Endothelial cell of umbilical vein (primary cell): ENCODE data around the gene TPP2. TPM values are rescaled to one million over a fixed set of nuclear protein-coding genes. Genes with fewer than 3 reads are reported as not detected.

Experiments
- BruUV-seq: library from RNA; stranded (reverse); fragments of 400-500 nt; replicated peaks from 2 replicates; lab custom pipeline; 2021; lab: Mats Ljungman, UMichigan
- CTCF ChIA-PET: fragments of 300-600, 350-600 bp; sonication (Branson Sonifier 250); formaldehyde crosslinking; loops from one replicate; lab custom pipeline; 2021; ENCODE audit warnings: antibody characterized with exemption, inconsistent platforms; lab: Charles Lee
- POLR2A ChIA-PET: fragments of 300-600, 350-600 bp; sonication (Branson Sonifier 250); formaldehyde crosslinking; loops from one replicate; lab custom pipeline; 2021; ENCODE audit warnings: antibody characterized with exemption, inconsistent platforms; lab: Charles Lee
- DNase-seq: peaks from one replicate; pipeline ENCODE4 v3.0.0-alpha.2; 2011; ENCODE audit warnings: low read depth, low spot score
- FAIRE-seq: peaks from 2 replicates; lab custom pipeline; 2011; peaks lifted over from hg19 to GRCh38; lab: Jason Lieb, UNC
- H2AFZ ChIP-seq: 2 replicates; pipeline ENCODE4 v1.6.0; 2012; ENCODE audit warnings: low read depth, low read length, control low read depth, inconsistent platforms
- H3K27ac ChIP-seq: 2 replicates; pipeline ENCODE4 v1.5.1; 2011; ENCODE audit warnings: low read depth, mild to moderate bottlenecking, control low read depth, low read length, moderate library complexity; ENCODE audit not compliant: insufficient read depth
- H3K27me3 ChIP-seq, 2 experiments: 2 replicates each; pipeline versions ENCODE4 v1.6.0 to v1.6.1; 2011; ENCODE audit warnings: low read length in 2 of 2, mixed read lengths in 1 of 2; ENCODE audit not compliant: control insufficient read depth in 2 of 2, insufficient read depth in 2 of 2
- H3K36me3 ChIP-seq, 2 experiments: 2 replicates in 1 of 2; 3 replicates in 1 of 2; pipeline ENCODE4 v1.5.1; 2011; ENCODE audit warnings: low read length in 2 of 2, mild to moderate bottlenecking in 1 of 2, moderate library complexity in 1 of 2; ENCODE audit not compliant: control insufficient read depth in 2 of 2, insufficient read depth in 2 of 2; ENCODE audit errors: extremely low read depth in 1 of 2
- H3K4me1 ChIP-seq: 3 replicates; pipeline ENCODE4 v1.5.1; 2011; ENCODE audit warnings: mild to moderate bottlenecking, low read length; ENCODE audit not compliant: control insufficient read depth, insufficient read depth; ENCODE audit errors: extremely low read depth
- H3K4me2 ChIP-seq: 2 replicates; pipeline ENCODE4 v1.6.1; 2011; ENCODE audit warnings: low read length, control low read depth, mixed read lengths; ENCODE audit not compliant: insufficient read depth
- H3K4me3 ChIP-seq, 3 experiments: fragments of 200-600 bp in 1 of 3; sonication (generic), shearing (Covaris generic) in 1 of 3; replicated peaks in 1 of 3; 2 replicates each; pipeline ENCODE4 v1.5.1; 2011 to 2016; ENCODE audit warnings: control low read depth in 3 of 3, low read length in 3 of 3, mild to moderate bottlenecking in 2 of 3, inconsistent platforms in 1 of 3, low read depth in 1 of 3, moderate library complexity in 1 of 3; ENCODE audit not compliant: insufficient read depth in 1 of 3
- H3K79me2 ChIP-seq: 2 replicates; pipeline ENCODE4 v1.6.0; 2012; ENCODE audit warnings: low read length, inconsistent platforms; ENCODE audit not compliant: control insufficient read depth, insufficient read depth
- H3K9ac ChIP-seq: replicated peaks from 2 replicates; pipeline ENCODE3; 2011; ENCODE audit warnings: low read length, control low read depth; ENCODE audit not compliant: insufficient read depth; ENCODE audit errors: extremely low read depth
- H3K9me1 ChIP-seq: replicated peaks from 3 replicates; pipeline ENCODE4 v1.6.0; 2011; ENCODE audit warnings: mild to moderate bottlenecking, low read length; ENCODE audit not compliant: control insufficient read depth, insufficient read depth; ENCODE audit errors: extremely low read depth
- H3K9me3 ChIP-seq: replicated peaks from 2 replicates; pipeline ENCODE4 v1.5.1; 2012; ENCODE audit warnings: low read length, inconsistent platforms; ENCODE audit not compliant: control insufficient read depth, insufficient read depth
- H4K20me1 ChIP-seq: replicated peaks from 2 replicates; pipeline ENCODE3; 2011; ENCODE audit warnings: mild to moderate bottlenecking, low read length; ENCODE audit not compliant: control insufficient read depth, insufficient read depth; ENCODE audit errors: extremely low read depth
- CTCF ChIP-seq, 2 donors: IDR thresholded peaks; 1 replicate in 1 of 2; 2 replicates in 1 of 2; pipeline ENCODE4 v1.5.1; 2011; ENCODE audit warnings: low read length in 2 of 2, mild to moderate bottlenecking in 2 of 2, moderate library complexity in 2 of 2, control low read depth in 1 of 2, inconsistent platforms in 1 of 2, low read depth in 1 of 2; ENCODE audit not compliant: insufficient read depth in 1 of 2; ENCODE audit errors: extremely low read depth in 1 of 2
- EZH2 ChIP-seq: IDR thresholded peaks from 2 replicates; pipeline ENCODE4 v1.6.1; 2012; ENCODE audit warnings: borderline replicate concordance, low read depth, mild to moderate bottlenecking, moderate library complexity, low read length, inconsistent platforms; ENCODE audit not compliant: severe bottlenecking
- FOS ChIP-seq: IDR thresholded peaks from 2 replicates; pipeline ENCODE4 v1.6.1; 2011; ENCODE audit warnings: mild to moderate bottlenecking, low read length, moderate library complexity, borderline replicate concordance; ENCODE audit not compliant: insufficient read depth
- GATA2 ChIP-seq: IDR thresholded peaks from 2 replicates; pipeline ENCODE4 v1.7.0; 2011; ENCODE audit warnings: low read depth, mild to moderate bottlenecking, moderate library complexity, mixed read lengths, low read length; ENCODE audit not compliant: insufficient read length, insufficient read depth
- JUN ChIP-seq: IDR thresholded peaks from 2 replicates; pipeline ENCODE4 v1.6.1; 2011; ENCODE audit warnings: borderline replicate concordance, low read depth; ENCODE audit not compliant: insufficient read length, insufficient read depth
- MYC ChIP-seq: IDR thresholded peaks from one replicate; pipeline ENCODE4 v1.6.1; 2011; ENCODE audit warnings: mild to moderate bottlenecking, low read depth, low read length
- POLR2A ChIP-seq: IDR thresholded peaks from 2 replicates; pipeline ENCODE4 v1.6.1; 2012; ENCODE audit warnings: low read depth, mild to moderate bottlenecking, control low read depth, low read length
- POLR2AphosphoS5 ChIP-seq: IDR thresholded peaks from 2 replicates; pipeline ENCODE4 v1.6.1; 2012; ENCODE audit warnings: low read depth, mild to moderate bottlenecking, control low read depth, low read length, moderate library complexity; ENCODE audit not compliant: insufficient read depth
- dilution Hi-C: fragments of 300-500 bp; cut with MboI; formaldehyde crosslinking; loops from one replicate; pipeline ENCODE4 v1.15.0; 2019; ENCODE audit warnings: low sequenced_read_pairs; ENCODE audit not compliant: extremely low pct_ligation_motif_present
- intact Hi-C: fragments of 100-400 bp; cut with micrococcal nuclease; formaldehyde crosslinking; loops from one replicate; pipeline ENCODE4 v1.10.0; 2022
- polyA plus RNA-seq, 4 experiments: library from polyadenylated mRNA; depleted of rRNA in 3 of 4; stranded (reverse) in 3 of 4; unstranded in 1 of 4; fragments of >200 nt; gene quantifications; 2 replicates each; pipeline versions ENCODE4 v1.2.1 to v1.2.3, GENCODE V29; 2011 to 2012; ENCODE audit warnings: missing spikeins in 1 of 4
- total RNA-seq: library from RNA; stranded (reverse); gene quantifications from 2 replicates; pipeline ENCODE4 v1.2.3, GENCODE V29; 2021
- TF ChIP-seq, protein P1 (sequence below): IDR thresholded peaks from 2 replicates; pipeline ENCODE4 v1.6.1; 2011; ENCODE audit not compliant: insufficient read depth, insufficient read length

TPP2 gene
- total and polyA plus RNA-seq, 2 donors (not counting 3 experiments of a cell fraction or from before 2014, with no cell fraction given) = 11.5 to 46.7 TPM

DNA sequence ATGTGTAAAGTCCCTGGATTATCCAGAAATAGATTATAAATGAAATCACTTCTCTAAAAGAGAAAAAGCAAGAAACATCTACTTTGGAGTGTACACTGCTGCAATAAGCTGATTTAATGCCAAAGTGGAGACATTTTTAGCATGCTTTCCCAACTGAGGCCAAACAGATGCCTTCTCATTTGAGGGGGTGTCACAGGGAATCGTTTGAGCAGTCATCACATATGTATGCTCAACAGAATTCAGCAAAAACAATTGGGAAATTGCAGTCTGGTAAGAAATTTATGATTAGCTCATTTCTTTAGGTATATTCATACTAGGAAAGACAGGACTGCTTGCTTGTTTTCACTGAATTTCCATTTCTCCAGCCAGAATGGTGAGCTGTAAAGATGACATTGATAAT is 27.3 kb upstream of the TPP2 start:
- H4K20me1 ChIP-seq = no peaks in the 10 kb centered on the region
- no peaks in the 10 kb centered on the region for H3K79me2 ChIP-seq
- no peak overlapping the region for H2AFZ ChIP-seq
- intact Hi-C loops (no loop called here), dilution Hi-C loops (no loop called here)
- POLR2A ChIA-PET = no interaction called here
- no peaks in the 10 kb centered on the region for H3K4me1 ChIP-seq
- BruUV-seq = no TSS peak
- H3K9me1 ChIP-seq = no peaks in the 10 kb centered on the region
- DNase-seq (no peak), FAIRE-seq (no peak)
- TF ChIP-seq EZH2 (no peak), CTCF (IDR thresholded peaks at IDR 0.05; ENCODE audit: extremely low read depth in 1 of 2, insufficient read depth in 1 of 2, low read depth in 1 of 2, low read length in 2 of 2) (no peak), MYC (no peak), FOS (no peak), JUN (no peak), POLR2A (no peak), GATA2 (no peak), POLR2AphosphoS5 (no peak)
- TF ChIP-seq, protein P1, sequence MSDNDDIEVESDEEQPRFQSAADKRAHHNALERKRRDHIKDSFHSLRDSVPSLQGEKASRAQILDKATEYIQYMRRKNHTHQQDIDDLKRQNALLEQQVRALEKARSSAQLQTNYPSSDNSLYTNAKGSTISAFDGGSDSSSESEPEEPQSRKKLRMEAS = no peak
- H3K9ac ChIP-seq = no peak overlapping the region
- H3K27me3 ChIP-seq = peaks cover 15 to 20% of the 10 kb centered on the region in 2 experiments
- H3K4me3 ChIP-seq = no peak overlapping the region
- H3K27ac ChIP-seq = no peak overlapping the region
- no peaks in the 10 kb centered on the region for H3K36me3 ChIP-seq
- CTCF ChIA-PET = interaction anchor here (0.7 to 4.0 kb wide), 4 partner anchors 10 to 231 kb away, joined by 3 to 12 read pairs (median 4); no protein-coding TSS in a partner anchor
- no peaks in the 10 kb centered on the region for H3K9me3 ChIP-seq
- H3K4me2 ChIP-seq = no peak overlapping the region
